Subcutaneous adipose tissue (tissue), 4 donors: ENCODE results near the gene KCNH8. TPM values are rescaled to one million over a fixed set of nuclear protein-coding genes. Genes with fewer than 3 reads are reported as not detected.

Experiments used
- CTCF ChIP-seq: fragments of 450-650 bp; IDR thresholded peaks from one replicate; pipeline ENCODE4 v1.5.1; 2016; ENCODE audit warnings: low read depth, mild to moderate bottlenecking, control low read depth, antibody characterized with exemption, moderate library complexity
- total RNA-seq, 4 donors: library from RNA; depleted of rRNA; stranded (reverse); fragments of >200 nt; gene quantifications; one replicate each; pipeline ENCODE4 v1.1.0, GENCODE V29; 2016

Gene KCNH8
- total RNA-seq, 4 donors from 2014 or later, result not detected

DNA sequence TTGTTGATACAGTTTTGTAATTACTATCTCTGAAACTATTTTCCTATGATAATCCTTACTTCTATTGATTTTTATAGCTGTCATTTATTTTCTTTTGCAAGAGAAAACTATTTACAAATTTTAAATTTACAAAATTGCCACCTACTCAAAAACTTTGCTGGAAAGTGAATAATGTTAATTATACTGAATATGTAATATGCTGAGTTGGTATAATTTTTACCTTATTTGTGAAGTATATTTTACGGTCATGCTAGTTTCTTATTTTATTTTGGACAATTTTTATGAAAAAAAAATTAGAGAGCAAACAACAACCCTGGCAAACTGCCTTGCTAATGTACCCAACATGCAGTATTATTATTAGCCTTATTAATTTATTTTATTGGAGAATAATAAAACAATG is 2.9 kb downstream of the KCNH8 start:
- no peak for TF ChIP-seq CTCF

- TF ChIP-seq CTCF, result no peak
Observed at GRCh38 chr3:19154693-19155250, 6.5 kb downstream of the KCNH8 start.

GRCh38 chr3:19155375-19155774 is 7.1 kb downstream of the KCNH8 start:
- TF ChIP-seq CTCF, result no peak

DNA sequence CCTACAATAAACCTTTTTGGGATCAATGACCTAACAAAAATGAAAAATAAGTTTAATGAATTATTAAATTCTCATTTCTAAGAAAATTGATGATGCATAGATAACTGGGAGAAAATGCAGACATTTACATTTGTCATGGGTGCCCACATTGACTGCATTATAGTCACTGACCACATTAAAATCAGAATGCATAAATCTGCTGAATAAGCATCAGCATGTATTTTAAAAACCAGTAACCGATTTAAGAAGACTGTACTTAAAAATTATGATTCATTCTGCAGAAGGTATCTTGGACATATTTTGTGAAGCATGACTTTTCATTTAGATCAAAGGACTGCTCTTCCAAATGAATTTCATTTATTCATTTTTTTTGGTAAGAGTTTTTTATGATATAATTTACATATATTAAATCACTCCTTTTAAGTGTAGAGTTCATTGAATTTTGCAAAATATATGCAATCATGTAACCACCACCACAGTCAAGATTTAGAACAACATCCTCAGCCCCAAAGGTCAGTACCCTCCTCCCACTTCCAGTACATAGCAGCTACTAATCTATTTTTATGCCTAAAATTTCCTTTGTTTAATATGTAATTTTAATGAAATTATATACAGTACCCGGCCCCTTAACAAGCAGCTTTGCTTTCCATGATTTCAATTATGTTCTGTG is 11.8 kb downstream of the KCNH8 start:
- TF ChIP-seq CTCF, result no peak

GRCh38 chr3:19165654-19166053 is 17.3 kb downstream of the KCNH8 start:
- TF ChIP-seq CTCF, result no peak

GRCh38 chr3:19171794-19172193 is 23.5 kb downstream of the KCNH8 start:
- no peak for TF ChIP-seq CTCF

DNA sequence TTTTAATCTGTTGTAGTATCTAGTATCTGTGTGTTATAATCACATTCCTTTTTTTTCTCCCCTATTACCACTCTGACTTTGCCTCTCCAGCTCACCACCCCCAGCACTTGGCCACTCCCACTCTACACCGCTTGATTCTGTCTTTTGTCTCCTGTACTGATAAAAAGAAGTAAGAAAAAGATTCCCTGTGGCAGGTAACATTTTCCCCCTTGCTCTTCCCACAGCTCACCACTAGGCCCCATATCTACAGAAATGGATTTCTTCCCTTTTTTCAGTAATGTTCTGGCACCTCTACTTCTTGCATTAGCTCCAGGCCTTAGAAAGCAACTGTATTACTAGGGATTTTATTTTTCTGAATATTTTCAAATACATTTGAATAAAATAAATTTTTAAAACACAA is 25.6 kb downstream of the KCNH8 start:
- no peak for TF ChIP-seq CTCF
